Measurements from ENCODE around the gene FAM229A. TPM values are rescaled to one million over a fixed set of nuclear protein-coding genes. Genes with fewer than 3 reads are reported as not detected.

FAM229A gene
- total and polyA plus RNA-seq, 9 of the 15 experiments (the other 6 are each of a cell fraction or from before 2014, with no cell fraction given), result 0.04 to 21.6 (median 7.4) TPM

DNA sequence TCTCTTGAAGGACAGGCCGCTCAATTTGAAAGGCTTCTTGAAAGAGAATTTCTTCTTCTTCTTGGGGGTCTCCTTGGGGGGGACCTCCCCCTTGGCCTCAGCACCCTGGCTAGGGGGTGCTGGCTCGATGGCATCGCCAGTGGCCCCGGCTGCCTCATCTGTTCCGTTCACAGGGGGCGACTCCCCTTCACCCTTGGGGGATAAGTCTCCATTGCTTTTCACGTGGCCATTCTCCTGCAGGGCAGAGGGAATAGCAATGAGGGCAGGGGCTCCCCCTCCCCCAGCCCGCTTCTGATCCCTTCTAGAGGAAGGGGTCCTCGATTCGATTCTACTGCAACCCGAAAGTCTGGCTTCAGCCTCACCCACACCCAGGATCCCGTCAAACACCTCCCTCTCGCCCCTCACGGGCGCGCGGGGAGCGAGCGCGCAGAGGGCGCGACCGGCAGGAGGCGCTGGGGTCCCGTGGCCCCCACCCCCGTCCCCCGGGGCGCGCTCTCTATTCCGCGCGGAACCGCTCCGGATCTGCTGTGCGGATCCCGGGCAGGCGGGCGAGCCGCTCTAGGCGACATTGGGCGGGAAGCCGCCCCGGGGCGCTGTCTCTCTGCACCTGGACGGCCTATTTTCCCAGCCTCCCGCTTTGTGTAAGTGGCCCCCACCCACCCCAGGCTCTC, 27.3 kb downstream of the FAM229A start (continued):
- TF ChIP-seq, protein P1, sequence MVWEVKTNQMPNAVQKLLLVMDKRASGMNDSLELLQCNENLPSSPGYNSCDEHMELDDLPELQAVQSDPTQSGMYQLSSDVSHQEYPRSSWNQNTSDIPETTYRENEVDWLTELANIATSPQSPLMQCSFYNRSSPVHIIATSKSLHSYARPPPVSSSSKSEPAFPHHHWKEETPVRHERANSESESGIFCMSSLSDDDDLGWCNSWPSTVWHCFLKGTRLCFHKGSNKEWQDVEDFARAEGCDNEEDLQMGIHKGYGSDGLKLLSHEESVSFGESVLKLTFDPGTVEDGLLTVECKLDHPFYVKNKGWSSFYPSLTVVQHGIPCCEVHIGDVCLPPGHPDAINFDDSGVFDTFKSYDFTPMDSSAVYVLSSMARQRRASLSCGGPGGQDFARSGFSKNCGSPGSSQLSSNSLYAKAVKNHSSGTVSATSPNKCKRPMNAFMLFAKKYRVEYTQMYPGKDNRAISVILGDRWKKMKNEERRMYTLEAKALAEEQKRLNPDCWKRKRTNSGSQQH (CRISPR knock-in tag; IDR thresholded peaks at IDR 0.05), result no peak; the same call in 1 of the 2 replicates
- TF ChIP-seq KLF13 (tag; IDR thresholded peaks at IDR 0.05; ENCODE audit: borderline replicate concordance, low read depth) (no peak), FOXP1 (CRISPR knock-in tag; IDR thresholded peaks at IDR 0.05) (no peak), NR3C1 (CRISPR knock-in tag; IDR thresholded peaks at IDR 0.05) (peak; percentile 62; the same call in 1 of the 2 replicates), ZNF175 (CRISPR knock-in tag; IDR thresholded peaks at IDR 0.05; ENCODE audit: low read depth) (no peak), NCOA2 (IDR thresholded peaks at IDR 0.05; ENCODE audit: partially characterized antibody in 2 of 2) (no peak), HLTF (IDR thresholded peaks at IDR 0.05) (no peak), SRSF3 (IDR thresholded peaks at IDR 0.05; ENCODE audit: insufficient read depth, low read length) (no peak), NFYB (IDR thresholded peaks at IDR 0.05; ENCODE audit: extremely low read depth, insufficient read length) (no peak), ZNF436 (CRISPR knock-in tag; IDR thresholded peaks at IDR 0.05) (no peak), POLR2B (IDR thresholded peaks at IDR 0.05; ENCODE audit: low read depth, partially characterized antibody) (no peak), SMAD1 (IDR thresholded peaks at IDR 0.05; ENCODE audit: low read depth, low read length, partially characterized antibody) (no peak), KLF1 (tag; IDR thresholded peaks at IDR 0.05) (no peak), FUS (optimal IDR thresholded peaks at IDR 0.05; ENCODE audit: low read depth, low read length) (no peak), ETV5 (CRISPR knock-in tag; IDR thresholded peaks at IDR 0.05; ENCODE audit: low read depth) (peak; percentile 18; the same call in 1 of the 2 replicates), DNMT1 (IDR thresholded peaks at IDR 0.05) (no peak)
- TF ChIP-seq, protein P2, sequence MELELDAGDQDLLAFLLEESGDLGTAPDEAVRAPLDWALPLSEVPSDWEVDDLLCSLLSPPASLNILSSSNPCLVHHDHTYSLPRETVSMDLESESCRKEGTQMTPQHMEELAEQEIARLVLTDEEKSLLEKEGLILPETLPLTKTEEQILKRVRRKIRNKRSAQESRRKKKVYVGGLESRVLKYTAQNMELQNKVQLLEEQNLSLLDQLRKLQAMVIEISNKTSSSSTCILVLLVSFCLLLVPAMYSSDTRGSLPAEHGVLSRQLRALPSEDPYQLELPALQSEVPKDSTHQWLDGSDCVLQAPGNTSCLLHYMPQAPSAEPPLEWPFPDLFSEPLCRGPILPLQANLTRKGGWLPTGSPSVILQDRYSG (tag; conservative IDR thresholded peaks at IDR 0.05; ENCODE audit: low read depth), result no peak
- TF ChIP-seq, protein P3, sequence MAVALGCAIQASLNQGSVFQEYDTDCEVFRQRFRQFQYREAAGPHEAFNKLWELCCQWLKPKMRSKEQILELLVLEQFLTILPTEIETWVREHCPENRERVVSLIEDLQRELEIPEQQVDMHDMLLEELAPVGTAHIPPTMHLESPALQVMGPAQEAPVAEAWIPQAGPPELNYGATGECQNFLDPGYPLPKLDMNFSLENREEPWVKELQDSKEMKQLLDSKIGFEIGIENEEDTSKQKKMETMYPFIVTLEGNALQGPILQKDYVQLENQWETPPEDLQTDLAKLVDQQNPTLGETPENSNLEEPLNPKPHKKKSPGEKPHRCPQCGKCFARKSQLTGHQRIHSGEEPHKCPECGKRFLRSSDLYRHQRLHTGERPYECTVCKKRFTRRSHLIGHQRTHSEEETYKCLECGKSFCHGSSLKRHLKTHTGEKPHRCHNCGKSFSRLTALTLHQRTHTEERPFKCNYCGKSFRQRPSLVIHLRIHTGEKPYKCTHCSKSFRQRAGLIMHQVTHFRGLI (CRISPR knock-in tag; IDR thresholded peaks at IDR 0.05), result no peak
- TF ChIP-seq, protein P4, sequence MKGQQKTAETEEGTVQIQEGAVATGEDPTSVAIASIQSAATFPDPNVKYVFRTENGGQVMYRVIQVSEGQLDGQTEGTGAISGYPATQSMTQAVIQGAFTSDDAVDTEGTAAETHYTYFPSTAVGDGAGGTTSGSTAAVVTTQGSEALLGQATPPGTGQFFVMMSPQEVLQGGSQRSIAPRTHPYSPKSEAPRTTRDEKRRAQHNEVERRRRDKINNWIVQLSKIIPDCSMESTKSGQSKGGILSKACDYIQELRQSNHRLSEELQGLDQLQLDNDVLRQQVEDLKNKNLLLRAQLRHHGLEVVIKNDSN (CRISPR knock-in tag; IDR thresholded peaks at IDR 0.05), result no peak; the same call in 1 of the 2 replicates
- TF ChIP-seq, protein P5, sequence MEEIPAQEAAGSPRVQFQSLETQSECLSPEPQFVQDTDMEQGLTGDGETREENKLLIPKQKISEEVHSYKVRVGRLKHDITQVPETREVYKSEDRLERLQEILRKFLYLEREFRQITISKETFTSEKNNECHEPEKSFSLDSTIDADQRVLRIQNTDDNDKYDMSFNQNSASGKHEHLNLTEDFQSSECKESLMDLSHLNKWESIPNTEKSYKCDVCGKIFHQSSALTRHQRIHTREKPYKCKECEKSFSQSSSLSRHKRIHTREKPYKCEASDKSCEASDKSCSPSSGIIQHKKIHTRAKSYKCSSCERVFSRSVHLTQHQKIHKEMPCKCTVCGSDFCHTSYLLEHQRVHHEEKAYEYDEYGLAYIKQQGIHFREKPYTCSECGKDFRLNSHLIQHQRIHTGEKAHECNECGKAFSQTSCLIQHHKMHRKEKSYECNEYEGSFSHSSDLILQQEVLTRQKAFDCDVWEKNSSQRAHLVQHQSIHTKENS (CRISPR knock-in tag; IDR thresholded peaks at IDR 0.05), result no peak
- TF ChIP-seq, protein P6, sequence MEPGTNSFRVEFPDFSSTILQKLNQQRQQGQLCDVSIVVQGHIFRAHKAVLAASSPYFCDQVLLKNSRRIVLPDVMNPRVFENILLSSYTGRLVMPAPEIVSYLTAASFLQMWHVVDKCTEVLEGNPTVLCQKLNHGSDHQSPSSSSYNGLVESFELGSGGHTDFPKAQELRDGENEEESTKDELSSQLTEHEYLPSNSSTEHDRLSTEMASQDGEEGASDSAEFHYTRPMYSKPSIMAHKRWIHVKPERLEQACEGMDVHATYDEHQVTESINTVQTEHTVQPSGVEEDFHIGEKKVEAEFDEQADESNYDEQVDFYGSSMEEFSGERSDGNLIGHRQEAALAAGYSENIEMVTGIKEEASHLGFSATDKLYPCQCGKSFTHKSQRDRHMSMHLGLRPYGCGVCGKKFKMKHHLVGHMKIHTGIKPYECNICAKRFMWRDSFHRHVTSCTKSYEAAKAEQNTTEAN (CRISPR knock-in tag; IDR thresholded peaks at IDR 0.05), result no peak

All from K562 (cell line).